K562 (cell line): ENCODE data around the gene PM20D1. TPM values are rescaled to one million over a fixed set of nuclear protein-coding genes. Genes with fewer than 3 reads are reported as not detected.
"Not testable (repeated sequence)": the region's sequence is repeated elsewhere in the genome, so short reads cannot be mapped to it uniquely, and the experiment has no call there.

Source experiments
- ATAC-seq: fragments of 200-7000 bp; cut with Tn5 transposase; 3 replicates; pipeline ENCODE4 v1.9.1; 2020; ENCODE audit warnings: moderate library complexity
- BruUV-seq: library from RNA; stranded (reverse); fragments of 400-500 nt; replicated peaks from 2 replicates; lab custom pipeline; 2021; lab: Mats Ljungman, UMichigan
- CTCF ChIA-PET: fragments of 300-600 bp; formaldehyde crosslinking; extraction: SDS; loops from one replicate; lab custom pipeline; 2021; ENCODE audit warnings: low intra/inter-chr PET ratio; lab: Yijun Ruan, JAX
- POLR2A ChIA-PET: fragments of 300-600, 350-650 bp; sonication (Branson Sonifier 250); formaldehyde crosslinking; extraction: SDS; loops from one replicate; lab custom pipeline; 2021; ENCODE audit warnings: antibody characterized with exemption, inconsistent platforms; lab: Yijun Ruan, JAX
- DNase-seq, 4 experiments: peaks; one replicate each; pipeline versions ENCODE4 v3.0.0 to v3.0.0-alpha.2; 2011 to 2018; ENCODE audit warnings: low spot score in 3 of 4, mixed read lengths in 3 of 4; ENCODE audit errors: extremely low read depth in 1 of 4
- FAIRE-seq: peaks from 2 replicates; lab custom pipeline; 2011; peaks lifted over from hg19 to GRCh38; lab: Jason Lieb, UNC
- H2AFZ ChIP-seq: 2 replicates; pipeline ENCODE4 v1.6.0; 2011; ENCODE audit warnings: low read depth, low read length, control low read depth, inconsistent platforms
- H3K27ac ChIP-seq: fragments of 200-600 bp; 3 replicates; pipeline ENCODE4 v1.8.0; 2011; ENCODE audit warnings: low read depth, mild to moderate bottlenecking, control low read depth, inconsistent platforms, low read length, moderate library complexity, mixed read lengths; ENCODE audit errors: extremely low read depth
- H3K27me3 ChIP-seq, 2 experiments: fragments of 300-600 bp in 1 of 2; 2 replicates in 1 of 2; 3 replicates in 1 of 2; pipeline versions ENCODE4 v1.6.0 to v1.8.0; 2011; ENCODE audit warnings: inconsistent platforms in 2 of 2, low read length in 2 of 2, mild to moderate bottlenecking in 1 of 2, mixed read lengths in 1 of 2, moderate library complexity in 1 of 2; ENCODE audit not compliant: control insufficient read depth in 2 of 2, insufficient read depth in 2 of 2
- H3K36me3 ChIP-seq: fragments of 300-600 bp; 3 replicates; pipeline ENCODE4 v1.8.0; 2011; ENCODE audit warnings: mild to moderate bottlenecking, low read length, inconsistent platforms; ENCODE audit not compliant: control insufficient read depth, insufficient read depth
- H3K4me1 ChIP-seq, 2 experiments: fragments of 200-600 bp in 1 of 2; replicated peaks in 1 of 2; 2 replicates in 1 of 2; 3 replicates in 1 of 2; pipeline versions ENCODE4 v1.5.1 to v1.8.0; 2011; ENCODE audit warnings: inconsistent platforms in 2 of 2, low read length in 2 of 2, mild to moderate bottlenecking in 1 of 2, mixed read lengths in 1 of 2, moderate library complexity in 1 of 2; ENCODE audit not compliant: control insufficient read depth in 2 of 2, insufficient read depth in 2 of 2
- H3K4me2 ChIP-seq: 2 replicates; pipeline ENCODE4 v1.6.1; 2011; ENCODE audit warnings: low read length, control low read depth, inconsistent platforms, mixed read lengths; ENCODE audit not compliant: insufficient read depth
- H3K4me3 ChIP-seq: fragments of 200-600 bp; sonication (generic), shearing (Covaris generic); 2 replicates; pipeline ENCODE4 v1.5.1; 2016; ENCODE audit warnings: control low read depth, inconsistent platforms
- H3K79me2 ChIP-seq: fragments of 200-600 bp; 3 replicates; pipeline ENCODE4 v1.8.0; 2011; ENCODE audit warnings: low read length, inconsistent platforms; ENCODE audit not compliant: control insufficient read depth, insufficient read depth
- H3K9ac ChIP-seq, 2 experiments: 2 replicates each; pipeline versions ENCODE4 v1.6.0 to v1.6.1; 2011; ENCODE audit warnings: low read depth in 2 of 2, low read length in 2 of 2, control low read depth in 1 of 2, inconsistent platforms in 1 of 2, mild to moderate bottlenecking in 1 of 2, mixed read lengths in 1 of 2; ENCODE audit not compliant: insufficient read depth in 1 of 2
- H3K9me1 ChIP-seq: one replicate; pipeline ENCODE4 v1.6.0; 2011; ENCODE audit warnings: inconsistent platforms, mild to moderate bottlenecking, low read length, moderate library complexity; ENCODE audit not compliant: control insufficient read depth, insufficient read depth
- H3K9me3 ChIP-seq: replicated peaks from 2 replicates; pipeline ENCODE4 v1.5.1; 2011; ENCODE audit warnings: low read depth, low read length, inconsistent platforms; ENCODE audit not compliant: control insufficient read depth, insufficient read depth
- H4K20me1 ChIP-seq: replicated peaks from 2 replicates; pipeline ENCODE4 v1.6.1; 2011; ENCODE audit warnings: low read length, inconsistent platforms, mixed read lengths; ENCODE audit not compliant: control insufficient read depth, insufficient read depth
- ARID1B ChIP-seq: fragments of 450-650 bp; IDR thresholded peaks from 2 replicates; pipeline ENCODE4 v1.6.1; 2016; ENCODE audit warnings: antibody characterized with exemption, mild to moderate bottlenecking, inconsistent platforms
- HDAC6 ChIP-seq: IDR thresholded peaks from 2 replicates; pipeline ENCODE4 v1.6.1; 2012; ENCODE audit warnings: low read depth, mild to moderate bottlenecking, control low read depth, inconsistent platforms, low read length, moderate library complexity
- KDM5B ChIP-seq: fragments of 200-600 bp; sonication (generic); IDR thresholded peaks from 2 replicates; pipeline ENCODE4 v1.6.1; 2012; ENCODE audit warnings: low read depth, mild to moderate bottlenecking, moderate library complexity, low read length, control low read depth, inconsistent platforms; ENCODE audit not compliant: insufficient replicate concordance
- PCBP2 ChIP-seq: fragments of 200-400 bp; formaldehyde crosslinking; IDR thresholded peaks from 2 replicates; pipeline ENCODE4 v1.6.1; 2018; ENCODE audit warnings: low read length, low read depth, mild to moderate bottlenecking, moderate library complexity; ENCODE audit not compliant: poor library complexity, severe bottlenecking
- RUNX1 ChIP-seq: sonication (generic); IDR thresholded peaks from 2 replicates; pipeline ENCODE4 v1.6.1; 2016; ENCODE audit warnings: antibody characterized with exemption, low read depth
- U2AF2 ChIP-seq: fragments of 200-400 bp; formaldehyde crosslinking; optimal IDR thresholded peaks from 2 replicates; pipeline ENCODE3; 2017; ENCODE audit warnings: low read depth, mild to moderate bottlenecking, low read length
- ZNF282 ChIP-seq: sonication (generic); formaldehyde crosslinking; IDR thresholded peaks from 2 replicates; pipeline ENCODE4 v1.8.1; 2023; ENCODE audit warnings: missing genetic modification reagents
- WGBS: fragments of 100-300 bp; shearing (Covaris generic); methylation state at CpG from one replicate; pipeline ENCODE4 v1.1.6; 2016; ENCODE audit warnings: low coverage, mixed read lengths; ENCODE audit not compliant: insufficient coverage; ENCODE audit errors: missing lambda C conversion rate; 5-methylcytosine and 5-hydroxymethylcytosine counted together
- in situ Hi-C: fragments of 300-500 bp; cut with MboI; formaldehyde crosslinking; loops from 4 replicates; pipeline ENCODE4 v1.15.0; 2018; ENCODE audit warnings: inconsistent platforms, mixed read lengths
- intact Hi-C: fragments of 100-400 bp; cut with micrococcal nuclease; formaldehyde crosslinking; loops from 2 replicates; pipeline ENCODE4 v1.14.2; 2022
- polyA plus RNA-seq, 8 experiments: library from polyadenylated mRNA; depleted of rRNA in 4 of 8; stranded (reverse) in 5 of 8; unstranded in 3 of 8; fragments of >200 nt; fragmentation: Nextera tagmentation in 2 of 8; fragmentation: Illumina TruSeq in 1 of 8; extraction: Ambion mirVana in 2 of 8; extraction: Trizol in 1 of 8; gene quantifications; 2 replicates each; pipeline versions ENCODE4 v1.2.1 to v1.2.3, GENCODE V29; 2011 to 2014; ENCODE audit warnings: inconsistent platforms in 1 of 8, missing spikeins in 1 of 8
- total RNA-seq, 7 experiments: library from RNA; depleted of rRNA in 6 of 7; stranded (reverse); fragments of >200 nt in 6 of 7; fragmentation: Illumina TruSeq in 2 of 7; extraction: Trizol in 2 of 7; gene quantifications; 2 replicates each; pipeline versions ENCODE4 v1.2.1 to v1.2.3, GENCODE V29; 2011 to 2021; ENCODE audit warnings: low replicate concordance in 1 of 7
- TF ChIP-seq, protein P1 (sequence below): fragments of 450-650 bp; formaldehyde crosslinking; IDR thresholded peaks from 2 replicates; pipeline ENCODE4 v1.4.0; 2022; ENCODE audit warnings: missing genetic modification characterization

Gene PM20D1
- total and polyA plus RNA-seq, 9 of the 15 experiments (the other 6 are each of a cell fraction or from before 2014, with no cell fraction given): not detected

DNA sequence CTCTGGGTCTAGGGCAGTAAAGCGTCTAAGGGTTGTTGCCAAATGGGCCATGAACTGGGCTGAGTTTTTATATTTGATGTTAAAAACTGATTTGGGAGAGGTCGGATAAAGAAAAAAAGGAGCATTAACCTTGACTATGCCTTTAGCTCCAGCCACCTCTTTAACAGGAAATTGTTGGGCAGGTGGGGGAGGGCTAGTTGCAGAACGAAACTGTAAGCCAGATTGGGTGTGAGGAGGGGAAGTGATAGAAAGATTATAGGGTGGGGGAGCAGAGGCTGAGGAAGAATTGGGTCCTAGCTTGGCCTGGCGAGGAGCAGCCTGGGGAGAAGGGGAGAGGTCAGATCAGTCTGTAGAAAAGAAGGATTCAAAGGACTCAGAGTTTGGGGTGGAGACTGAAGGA, 39.1 kb upstream of the PM20D1 start:
- H3K27ac ChIP-seq, H3K27me3 ChIP-seq, ATAC-seq, H3K9me1 ChIP-seq, H3K79me2 ChIP-seq, H3K4me3 ChIP-seq, FAIRE-seq, H3K9ac ChIP-seq, BruUV-seq, H4K20me1 ChIP-seq, H2AFZ ChIP-seq, H3K9me3 ChIP-seq, CTCF ChIA-PET, H3K4me1 ChIP-seq, in situ Hi-C loops, H3K36me3 ChIP-seq, POLR2A ChIA-PET, intact Hi-C loops, DNase-seq, H3K4me2 ChIP-seq: not testable (repeated sequence)
- 0% methylated on average over 4 of the region's 4 CpGs for WGBS

DNA sequence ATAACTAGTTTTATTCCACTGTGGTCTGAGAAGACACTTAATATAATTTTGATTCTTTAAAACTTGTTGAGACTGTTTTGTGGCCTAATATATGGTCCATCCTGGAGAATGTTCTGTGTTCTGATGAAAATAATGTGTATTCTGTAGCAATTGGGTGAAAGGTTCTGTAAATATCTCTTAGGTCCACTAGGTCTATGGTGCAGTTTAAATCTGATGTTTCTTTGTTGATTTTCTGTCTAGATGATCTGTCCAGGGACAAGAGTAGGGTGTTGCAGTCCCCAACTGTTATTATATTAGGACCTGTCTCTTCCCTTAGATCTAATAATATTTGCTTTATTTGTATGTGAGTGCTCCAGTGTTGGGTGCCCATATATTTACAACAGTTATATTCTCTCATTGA, 33.9 kb upstream of the PM20D1 start:
- no TSS peak for BruUV-seq
- Histone ChIP-seq H3K36me3 (no peaks in the 10 kb centered on the region), H3K27me3 (no peaks in the 10 kb centered on the region), H3K9me3 (no peaks in the 10 kb centered on the region), H3K9me1 (no peaks in the 10 kb centered on the region), H3K4me1 (no peaks in the 10 kb centered on the region), H3K27ac (no peak overlapping the region), H3K4me3 (no peak overlapping the region), H3K4me2 (no peak overlapping the region), H3K9ac (no peak overlapping the region), H4K20me1 (no peaks in the 10 kb centered on the region), H2AFZ (no peak overlapping the region)
- FAIRE-seq (no peak), ATAC-seq (no peak), DNase-seq (no peak)
- ChIA-PET CTCF (no interaction called here), POLR2A (no interaction called here)
- intact Hi-C loops: no loop called here
- in situ Hi-C loops: no loop called here
- TF ChIP-seq, protein P1, sequence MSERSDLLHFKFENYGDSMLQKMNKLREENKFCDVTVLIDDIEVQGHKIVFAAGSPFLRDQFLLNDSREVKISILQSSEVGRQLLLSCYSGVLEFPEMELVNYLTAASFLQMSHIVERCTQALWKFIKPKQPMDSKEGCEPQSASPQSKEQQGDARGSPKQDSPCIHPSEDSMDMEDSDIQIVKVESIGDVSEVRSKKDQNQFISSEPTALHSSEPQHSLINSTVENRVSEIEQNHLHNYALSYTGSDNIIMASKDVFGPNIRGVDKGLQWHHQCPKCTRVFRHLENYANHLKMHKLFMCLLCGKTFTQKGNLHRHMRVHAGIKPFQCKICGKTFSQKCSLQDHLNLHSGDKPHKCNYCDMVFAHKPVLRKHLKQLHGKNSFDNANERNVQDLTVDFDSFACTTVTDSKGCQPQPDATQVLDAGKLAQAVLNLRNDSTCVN (CRISPR knock-in tag): no peak
- TF ChIP-seq ZNF282 (CRISPR knock-in tag) (no peak), U2AF2 (no peak), RUNX1 (no peak), HDAC6 (no peak), ARID1B (no peak), KDM5B (no peak), PCBP2 (no peak)
- TF ChIP-seq, all 486 proteins: peak for 0
- no peaks in the 10 kb centered on the region for H3K79me2 ChIP-seq
